Measurements from ENCODE around the gene FOSL1. TPM values are rescaled to one million over a fixed set of nuclear protein-coding genes. Genes with fewer than 3 reads are reported as not detected.

Gene FOSL1
- total and polyA plus RNA-seq, 2 of the 13 experiments (the other 11 are each of a cell fraction or from before 2014, with no cell fraction given), result 4.0 to 4.1 TPM

DNA sequence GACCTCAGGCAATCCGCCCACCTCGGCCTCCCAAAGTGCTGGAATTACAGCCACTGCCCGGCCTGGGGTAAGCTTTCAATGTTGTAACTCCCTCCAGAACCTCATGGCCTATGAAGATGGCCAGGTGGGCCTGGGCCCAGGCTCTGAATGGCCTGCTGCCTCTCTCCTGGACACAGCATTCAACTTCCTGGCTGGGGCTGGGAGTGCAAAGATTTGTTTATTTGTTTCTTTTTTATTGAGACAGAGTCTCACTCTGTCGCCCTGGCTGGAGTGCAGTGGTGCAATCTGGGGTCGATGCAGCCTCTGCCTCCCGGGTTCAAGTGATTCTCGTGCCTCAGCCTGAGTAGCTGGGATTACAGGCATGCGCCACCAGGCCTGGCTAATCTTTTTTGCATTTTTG is 44.6 kb upstream of the FOSL1 start (continued):
- no peak for TF ChIP-seq DNMT3B (CRISPR knock-in tag; conservative IDR thresholded peaks at IDR 0.05)
- no peak for TF ChIP-seq POGZ (CRISPR knock-in tag; IDR thresholded peaks at IDR 0.05)
- TF ChIP-seq NONO (IDR thresholded peaks at IDR 0.05), result no peak
- TF ChIP-seq NONO (CRISPR knock-in tag; conservative IDR thresholded peaks at IDR 0.05), result no peak
- peak; percentile 28; the same call in 1 of the 2 replicates for TF ChIP-seq RARA (CRISPR knock-in tag; IDR thresholded peaks at IDR 0.05)
- no peak for TF ChIP-seq ZNF441 (CRISPR knock-in tag; IDR thresholded peaks at IDR 0.05; ENCODE audit: borderline replicate concordance)
- no peak for TF ChIP-seq ZNF329 (CRISPR knock-in tag; IDR thresholded peaks at IDR 0.05; ENCODE audit: low read depth)
- TF ChIP-seq ZNF333 (CRISPR knock-in tag; IDR thresholded peaks at IDR 0.05; ENCODE audit: borderline replicate concordance), result no peak
- TF ChIP-seq, protein P1, sequence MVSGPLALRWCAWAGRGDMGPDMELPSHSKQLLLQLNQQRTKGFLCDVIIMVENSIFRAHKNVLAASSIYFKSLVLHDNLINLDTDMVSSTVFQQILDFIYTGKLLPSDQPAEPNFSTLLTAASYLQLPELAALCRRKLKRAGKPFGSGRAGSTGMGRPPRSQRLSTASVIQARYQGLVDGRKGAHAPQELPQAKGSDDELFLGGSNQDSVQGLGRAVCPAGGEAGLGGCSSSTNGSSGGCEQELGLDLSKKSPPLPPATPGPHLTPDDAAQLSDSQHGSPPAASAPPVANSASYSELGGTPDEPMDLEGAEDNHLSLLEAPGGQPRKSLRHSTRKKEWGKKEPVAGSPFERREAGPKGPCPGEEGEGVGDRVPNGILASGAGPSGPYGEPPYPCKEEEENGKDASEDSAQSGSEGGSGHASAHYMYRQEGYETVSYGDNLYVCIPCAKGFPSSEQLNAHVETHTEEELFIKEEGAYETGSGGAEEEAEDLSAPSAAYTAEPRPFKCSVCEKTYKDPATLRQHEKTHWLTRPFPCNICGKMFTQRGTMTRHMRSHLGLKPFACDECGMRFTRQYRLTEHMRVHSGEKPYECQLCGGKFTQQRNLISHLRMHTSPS (CRISPR knock-in tag; IDR thresholded peaks at IDR 0.05; ENCODE audit: low read depth), result no peak
- no peak for TF ChIP-seq PCBP2 (optimal IDR thresholded peaks at IDR 0.05; ENCODE audit: low read depth, low read length, poor library complexity, severe bottlenecking)
- no peak for TF ChIP-seq HMG20A (CRISPR knock-in tag; IDR thresholded peaks at IDR 0.05; ENCODE audit: borderline replicate concordance)
- TF ChIP-seq, protein P2, sequence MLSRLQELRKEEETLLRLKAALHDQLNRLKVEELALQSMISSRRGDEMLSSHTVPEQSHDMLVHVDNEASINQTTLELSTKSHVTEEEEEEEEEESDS (CRISPR knock-in tag; IDR thresholded peaks at IDR 0.05; ENCODE audit: borderline replicate concordance), result no peak
- TF ChIP-seq, protein P3, sequence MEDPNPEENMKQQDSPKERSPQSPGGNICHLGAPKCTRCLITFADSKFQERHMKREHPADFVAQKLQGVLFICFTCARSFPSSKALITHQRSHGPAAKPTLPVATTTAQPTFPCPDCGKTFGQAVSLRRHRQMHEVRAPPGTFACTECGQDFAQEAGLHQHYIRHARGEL (CRISPR knock-in tag; IDR thresholded peaks at IDR 0.05), result no peak
- no peak for TF ChIP-seq TCF7L2 (IDR thresholded peaks at IDR 0.05; ENCODE audit: low read depth, low read length)
- TF ChIP-seq ZNF7 (CRISPR knock-in tag; IDR thresholded peaks at IDR 0.05), result no peak
- TF ChIP-seq, protein P4, sequence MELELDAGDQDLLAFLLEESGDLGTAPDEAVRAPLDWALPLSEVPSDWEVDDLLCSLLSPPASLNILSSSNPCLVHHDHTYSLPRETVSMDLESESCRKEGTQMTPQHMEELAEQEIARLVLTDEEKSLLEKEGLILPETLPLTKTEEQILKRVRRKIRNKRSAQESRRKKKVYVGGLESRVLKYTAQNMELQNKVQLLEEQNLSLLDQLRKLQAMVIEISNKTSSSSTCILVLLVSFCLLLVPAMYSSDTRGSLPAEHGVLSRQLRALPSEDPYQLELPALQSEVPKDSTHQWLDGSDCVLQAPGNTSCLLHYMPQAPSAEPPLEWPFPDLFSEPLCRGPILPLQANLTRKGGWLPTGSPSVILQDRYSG (CRISPR knock-in tag; IDR thresholded peaks at IDR 0.05), result no peak
- TF ChIP-seq, protein P5, sequence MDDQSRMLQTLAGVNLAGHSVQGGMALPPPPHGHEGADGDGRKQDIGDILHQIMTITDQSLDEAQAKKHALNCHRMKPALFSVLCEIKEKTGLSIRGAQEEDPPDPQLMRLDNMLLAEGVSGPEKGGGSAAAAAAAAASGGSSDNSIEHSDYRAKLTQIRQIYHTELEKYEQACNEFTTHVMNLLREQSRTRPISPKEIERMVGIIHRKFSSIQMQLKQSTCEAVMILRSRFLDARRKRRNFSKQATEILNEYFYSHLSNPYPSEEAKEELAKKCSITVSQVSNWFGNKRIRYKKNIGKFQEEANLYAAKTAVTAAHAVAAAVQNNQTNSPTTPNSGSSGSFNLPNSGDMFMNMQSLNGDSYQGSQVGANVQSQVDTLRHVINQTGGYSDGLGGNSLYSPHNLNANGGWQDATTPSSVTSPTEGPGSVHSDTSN (CRISPR knock-in tag; IDR thresholded peaks at IDR 0.05; ENCODE audit: borderline replicate concordance), result no peak
- no peak for TF ChIP-seq CCDC6 (CRISPR knock-in tag; IDR thresholded peaks at IDR 0.05)
- no peak for TF ChIP-seq NR2F1 (CRISPR knock-in tag; IDR thresholded peaks at IDR 0.05)
- no peak for TF ChIP-seq TBX3 (IDR thresholded peaks at IDR 0.05; ENCODE audit: borderline replicate concordance)
- no peak for TF ChIP-seq MEIS1 (CRISPR knock-in tag; IDR thresholded peaks at IDR 0.05; ENCODE audit: borderline replicate concordance)
- TF ChIP-seq, protein P6, sequence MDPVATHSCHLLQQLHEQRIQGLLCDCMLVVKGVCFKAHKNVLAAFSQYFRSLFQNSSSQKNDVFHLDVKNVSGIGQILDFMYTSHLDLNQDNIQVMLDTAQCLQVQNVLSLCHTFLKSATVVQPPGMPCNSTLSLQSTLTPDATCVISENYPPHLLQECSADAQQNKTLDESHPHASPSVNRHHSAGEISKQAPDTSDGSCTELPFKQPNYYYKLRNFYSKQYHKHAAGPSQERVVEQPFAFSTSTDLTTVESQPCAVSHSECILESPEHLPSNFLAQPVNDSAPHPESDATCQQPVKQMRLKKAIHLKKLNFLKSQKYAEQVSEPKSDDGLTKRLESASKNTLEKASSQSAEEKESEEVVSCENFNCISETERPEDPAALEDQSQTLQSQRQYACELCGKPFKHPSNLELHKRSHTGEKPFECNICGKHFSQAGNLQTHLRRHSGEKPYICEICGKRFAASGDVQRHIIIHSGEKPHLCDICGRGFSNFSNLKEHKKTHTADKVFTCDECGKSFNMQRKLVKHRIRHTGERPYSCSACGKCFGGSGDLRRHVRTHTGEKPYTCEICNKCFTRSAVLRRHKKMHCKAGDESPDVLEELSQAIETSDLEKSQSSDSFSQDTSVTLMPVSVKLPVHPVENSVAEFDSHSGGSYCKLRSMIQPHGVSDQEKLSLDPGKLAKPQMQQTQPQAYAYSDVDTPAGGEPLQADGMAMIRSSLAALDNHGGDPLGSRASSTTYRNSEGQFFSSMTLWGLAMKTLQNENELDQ (CRISPR knock-in tag; IDR thresholded peaks at IDR 0.05; ENCODE audit: borderline replicate concordance), result no peak
- TF ChIP-seq BCL6 (CRISPR knock-in tag; IDR thresholded peaks at IDR 0.05), result no peak
- TF ChIP-seq ZNF230 (CRISPR knock-in tag; IDR thresholded peaks at IDR 0.05), result no peak
- TF ChIP-seq GATAD2A (CRISPR knock-in tag; IDR thresholded peaks at IDR 0.05), result 0 out of 2 replicates have a peak, but pooled peaks have one; percentile 28
- TF ChIP-seq TAF15 (IDR thresholded peaks at IDR 0.05; ENCODE audit: low read depth, low read length, poor library complexity, severe bottlenecking), result no peak
